ENCODE results near the gene PAFAH1B1. TPM values are rescaled to one million over a fixed set of nuclear protein-coding genes. Genes with fewer than 3 reads are reported as not detected.

Gene PAFAH1B1
- total and polyA plus RNA-seq, 2 donors (not counting 3 experiments of a cell fraction or from before 2014, with no cell fraction given) = 46.5 to 158 TPM

DNA sequence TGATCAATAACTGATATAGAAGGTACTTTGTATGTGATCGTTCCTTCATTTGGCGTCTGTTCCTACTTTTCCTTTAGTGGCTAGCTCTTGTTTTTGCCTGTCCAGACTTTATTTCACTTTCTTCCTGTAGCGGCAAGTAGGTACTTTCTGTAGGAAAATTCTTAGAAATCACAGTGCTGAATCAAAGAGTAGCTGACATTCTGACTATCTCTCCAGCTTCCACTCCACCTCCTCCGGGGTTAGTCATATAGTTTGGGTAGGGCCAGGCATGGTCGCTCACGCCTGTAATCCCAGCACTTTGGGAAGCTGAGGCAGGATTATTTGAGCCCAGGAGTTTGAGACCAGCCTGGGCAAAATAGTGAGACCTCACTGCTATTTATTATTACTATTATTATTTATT lies 29.9 kb upstream of the PAFAH1B1 start:
- BruUV-seq (replicated peaks) = no TSS peak
- no peak overlapping the region for H3K9ac ChIP-seq (replicated peaks; ENCODE audit: extremely low read depth, insufficient read depth, low read length)
- H3K27me3 ChIP-seq (ENCODE audit: control insufficient read depth in 2 of 2, insufficient read depth in 2 of 2, low read length in 2 of 2) = no peaks in the 10 kb centered on the region
- DNase-seq (ENCODE audit: low read depth, low spot score) (no peak), FAIRE-seq (no peak)
- no peaks in the 10 kb centered on the region for H3K9me3 ChIP-seq (replicated peaks; ENCODE audit: control insufficient read depth, insufficient read depth, low read length)
- H4K20me1 ChIP-seq (replicated peaks; ENCODE audit: control insufficient read depth, extremely low read depth, insufficient read depth, low read length) = no peaks in the 10 kb centered on the region
- dilution Hi-C loops (cut with MboI; ENCODE audit: extremely low pct_ligation_motif_present, low sequenced_read_pairs) (no loop called here), intact Hi-C loops (cut with micrococcal nuclease) (no loop called here)
- ChIA-PET CTCF (no interaction called here), POLR2A (no interaction called here)
- no peaks in the 10 kb centered on the region for H3K4me1 ChIP-seq (ENCODE audit: control insufficient read depth, extremely low read depth, insufficient read depth, low read length)
- no peak overlapping the region for H2AFZ ChIP-seq (ENCODE audit: low read depth, low read length)
- TF ChIP-seq, protein P1, sequence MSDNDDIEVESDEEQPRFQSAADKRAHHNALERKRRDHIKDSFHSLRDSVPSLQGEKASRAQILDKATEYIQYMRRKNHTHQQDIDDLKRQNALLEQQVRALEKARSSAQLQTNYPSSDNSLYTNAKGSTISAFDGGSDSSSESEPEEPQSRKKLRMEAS (IDR thresholded peaks at IDR 0.05; ENCODE audit: insufficient read depth, insufficient read length) = no peak
- H3K9me1 ChIP-seq (replicated peaks; ENCODE audit: control insufficient read depth, extremely low read depth, insufficient read depth, low read length) = no peaks in the 10 kb centered on the region
- H3K36me3 ChIP-seq (ENCODE audit: control insufficient read depth in 2 of 2, extremely low read depth in 1 of 2, insufficient read depth in 2 of 2, low read length in 2 of 2) = no peaks in the 10 kb centered on the region
- H3K79me2 ChIP-seq (ENCODE audit: control insufficient read depth, insufficient read depth, low read length) = no peaks in the 10 kb centered on the region
- H3K4me3 ChIP-seq (replicated peaks in 1 of 3; ENCODE audit: insufficient read depth in 1 of 3, low read depth in 1 of 3, low read length in 3 of 3) = no peak overlapping the region
- no peak overlapping the region for H3K4me2 ChIP-seq (ENCODE audit: insufficient read depth, low read length)
- H3K27ac ChIP-seq (ENCODE audit: insufficient read depth, low read depth, low read length) = no peak overlapping the region

DNA sequence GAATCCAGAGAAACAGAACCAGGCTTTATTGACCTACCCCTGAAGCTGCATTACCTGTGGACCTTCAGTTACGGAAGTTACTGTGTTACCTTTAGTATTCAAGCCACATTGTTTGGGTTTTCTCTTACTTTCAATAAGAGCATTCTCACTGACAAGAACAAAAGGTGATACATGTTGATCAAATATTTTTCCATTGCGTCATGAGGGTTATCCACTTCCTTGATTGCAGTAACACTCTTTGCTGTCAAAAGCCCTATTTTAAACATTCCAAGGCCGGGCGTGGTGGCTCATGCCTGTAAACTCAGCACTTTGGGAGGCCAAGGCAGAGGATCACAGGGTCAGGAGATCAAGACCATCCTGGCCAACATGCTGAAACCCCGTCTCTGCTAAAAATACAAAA lies 28.6 kb upstream of the PAFAH1B1 start:
- dilution Hi-C loops (cut with MboI; ENCODE audit: extremely low pct_ligation_motif_present, low sequenced_read_pairs) (no loop called here), intact Hi-C loops (cut with micrococcal nuclease) (no loop called here)
- no peak overlapping the region for H3K4me2 ChIP-seq (ENCODE audit: insufficient read depth, low read length)
- TF ChIP-seq GATA2 (IDR thresholded peaks at IDR 0.05; ENCODE audit: insufficient read depth, insufficient read length, low read depth, low read length) (no peak), MYC (IDR thresholded peaks at IDR 0.05; ENCODE audit: low read depth, low read length) (no peak), FOS (IDR thresholded peaks at IDR 0.05; ENCODE audit: borderline replicate concordance, insufficient read depth, low read length) (no peak), POLR2A (IDR thresholded peaks at IDR 0.05; ENCODE audit: low read depth, low read length) (no peak), EZH2 (IDR thresholded peaks at IDR 0.05; ENCODE audit: borderline replicate concordance, low read depth, low read length, severe bottlenecking) (no peak), POLR2AphosphoS5 (IDR thresholded peaks at IDR 0.05; ENCODE audit: insufficient read depth, low read depth, low read length) (no peak)
- TF ChIP-seq, protein P2, sequence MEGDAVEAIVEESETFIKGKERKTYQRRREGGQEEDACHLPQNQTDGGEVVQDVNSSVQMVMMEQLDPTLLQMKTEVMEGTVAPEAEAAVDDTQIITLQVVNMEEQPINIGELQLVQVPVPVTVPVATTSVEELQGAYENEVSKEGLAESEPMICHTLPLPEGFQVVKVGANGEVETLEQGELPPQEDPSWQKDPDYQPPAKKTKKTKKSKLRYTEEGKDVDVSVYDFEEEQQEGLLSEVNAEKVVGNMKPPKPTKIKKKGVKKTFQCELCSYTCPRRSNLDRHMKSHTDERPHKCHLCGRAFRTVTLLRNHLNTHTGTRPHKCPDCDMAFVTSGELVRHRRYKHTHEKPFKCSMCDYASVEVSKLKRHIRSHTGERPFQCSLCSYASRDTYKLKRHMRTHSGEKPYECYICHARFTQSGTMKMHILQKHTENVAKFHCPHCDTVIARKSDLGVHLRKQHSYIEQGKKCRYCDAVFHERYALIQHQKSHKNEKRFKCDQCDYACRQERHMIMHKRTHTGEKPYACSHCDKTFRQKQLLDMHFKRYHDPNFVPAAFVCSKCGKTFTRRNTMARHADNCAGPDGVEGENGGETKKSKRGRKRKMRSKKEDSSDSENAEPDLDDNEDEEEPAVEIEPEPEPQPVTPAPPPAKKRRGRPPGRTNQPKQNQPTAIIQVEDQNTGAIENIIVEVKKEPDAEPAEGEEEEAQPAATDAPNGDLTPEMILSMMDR (IDR thresholded peaks at IDR 0.05; ENCODE audit: extremely low read depth in 1 of 2, insufficient read depth in 1 of 2, low read depth in 1 of 2, low read length in 2 of 2) = no peak
- H3K36me3 ChIP-seq (ENCODE audit: control insufficient read depth in 2 of 2, extremely low read depth in 1 of 2, insufficient read depth in 2 of 2, low read length in 2 of 2) = no peaks in the 10 kb centered on the region
- H3K27ac ChIP-seq (ENCODE audit: insufficient read depth, low read depth, low read length) = no peak overlapping the region
- FAIRE-seq (peak; percentile 12), DNase-seq (ENCODE audit: low read depth, low spot score) (no peak)
- no peak overlapping the region for H3K9ac ChIP-seq (replicated peaks; ENCODE audit: extremely low read depth, insufficient read depth, low read length)
- no peaks in the 10 kb centered on the region for H3K9me3 ChIP-seq (replicated peaks; ENCODE audit: control insufficient read depth, insufficient read depth, low read length)
- BruUV-seq (replicated peaks) = no TSS peak
- no peaks in the 10 kb centered on the region for H3K9me1 ChIP-seq (replicated peaks; ENCODE audit: control insufficient read depth, extremely low read depth, insufficient read depth, low read length)
- no peaks in the 10 kb centered on the region for H3K4me1 ChIP-seq (ENCODE audit: control insufficient read depth, extremely low read depth, insufficient read depth, low read length)
- H3K27me3 ChIP-seq (ENCODE audit: control insufficient read depth in 2 of 2, insufficient read depth in 2 of 2, low read length in 2 of 2) = no peaks in the 10 kb centered on the region
- H3K4me3 ChIP-seq (replicated peaks in 1 of 3; ENCODE audit: insufficient read depth in 1 of 3, low read depth in 1 of 3, low read length in 3 of 3) = no peak overlapping the region
- H4K20me1 ChIP-seq (replicated peaks; ENCODE audit: control insufficient read depth, extremely low read depth, insufficient read depth, low read length) = no peaks in the 10 kb centered on the region
- no peak overlapping the region for H2AFZ ChIP-seq (ENCODE audit: low read depth, low read length)
- POLR2A ChIA-PET = no interaction called here
- no peaks in the 10 kb centered on the region for H3K79me2 ChIP-seq (ENCODE audit: control insufficient read depth, insufficient read depth, low read length)
- CTCF ChIA-PET = no interaction called here
